Activated naive CD4-positive, alpha-beta T cell treated with anti-CD3 and anti-CD28 coated beads, Interleukin-2, amount 10 ng/mL, durations not matched to agents 7 days and 5 days (primary cell): ENCODE results near the gene TSTD1.
"Not testable (repeated sequence)": the region's sequence is repeated elsewhere in the genome, so short reads cannot be mapped to it uniquely, and the experiment has no call there.

ENCODE experiments used
- CTCF ChIA-PET: fragments of 350-600 bp; sonication (Branson Sonifier 250); formaldehyde crosslinking; loops from one replicate; lab custom pipeline; 2021; ENCODE audit warnings: antibody characterized with exemption; lab: Charles Lee
- DNase-seq: peaks from one replicate; pipeline ENCODE4 v3.0.0-alpha.2; 2020
- H3K27ac Mint-ChIP-seq: one replicate; pipeline ENCODE4 v1.8.0; 2021; ENCODE audit warnings: mild to moderate bottlenecking, moderate library complexity, mixed read lengths
- H3K27me3 Mint-ChIP-seq: one replicate; pipeline ENCODE4 v1.8.0; 2021; ENCODE audit warnings: mild to moderate bottlenecking, mixed read lengths
- H3K36me3 Mint-ChIP-seq: one replicate; pipeline ENCODE4 v1.8.0; 2021; ENCODE audit warnings: mixed read lengths
- H3K4me1 Mint-ChIP-seq: one replicate; pipeline ENCODE4 v1.8.0; 2021; ENCODE audit warnings: mixed read lengths
- H3K4me3 Mint-ChIP-seq: one replicate; pipeline ENCODE4 v1.8.0; 2021; ENCODE audit warnings: mild to moderate bottlenecking, moderate library complexity, mixed read lengths
- H3K9me3 Mint-ChIP-seq: one replicate; pipeline ENCODE4 v1.8.0; 2021; ENCODE audit warnings: mixed read lengths

The TSTD1 gene

DNA sequence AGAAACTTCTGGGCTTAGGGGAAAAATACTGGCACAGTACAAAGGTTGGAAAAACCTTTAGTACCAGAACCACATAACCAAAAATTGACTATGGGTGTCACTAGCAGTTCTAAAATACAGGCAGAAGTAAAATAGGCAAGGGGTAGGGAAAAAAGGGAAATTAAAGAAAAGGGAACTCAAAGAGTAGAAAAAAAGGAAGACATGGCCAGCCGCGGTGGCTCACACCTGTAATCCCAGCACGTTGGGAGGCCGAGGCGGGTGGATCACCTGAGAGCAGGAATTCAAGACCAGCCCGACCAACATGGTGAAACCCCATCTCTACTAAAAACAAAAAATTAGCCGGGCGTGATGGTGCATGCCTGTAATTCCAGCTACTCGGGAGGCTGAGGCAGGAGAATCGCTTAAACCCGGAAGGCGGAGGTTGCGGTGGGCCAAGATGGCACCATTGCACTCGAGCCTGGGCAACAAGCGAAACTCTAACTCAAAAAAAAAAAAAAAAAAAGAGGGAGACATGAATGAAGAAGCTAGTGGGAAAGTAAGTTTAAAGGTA is 19.6 kb downstream of the TSTD1 start:
- not testable (repeated sequence) for DNase-seq, H3K36me3 Mint-ChIP-seq, H3K27me3 Mint-ChIP-seq, H3K9me3 Mint-ChIP-seq, H3K27ac Mint-ChIP-seq
- Mint-ChIP-seq H3K4me3 (peak overlapping the region; percentile 11), H3K4me1 (peaks cover 37% of the 10 kb centered on the region)
- CTCF ChIA-PET: interaction anchor here (1.1 to 2.7 kb wide), 2 partner anchors 22 to 24 kb away, joined by 3 to 22 read pairs; no protein-coding TSS in a partner anchor

GRCh38 chr1:161018631-161018930 is 20.2 kb downstream of the TSTD1 start:
- no peak for DNase-seq
- H3K36me3 Mint-ChIP-seq: peaks cover 2% of the 10 kb centered on the region
- H3K27me3 Mint-ChIP-seq: peaks cover 9% of the 10 kb centered on the region
- no peaks in the 10 kb centered on the region for H3K9me3 Mint-ChIP-seq
- CTCF ChIA-PET: interaction anchor here (1.1 kb wide), 1 partner anchor 24 kb away, joined by 3 read pairs; no protein-coding TSS in a partner anchor
- H3K4me3 Mint-ChIP-seq: no peak overlapping the region
- peaks cover 41% of the 10 kb centered on the region for H3K4me1 Mint-ChIP-seq
- H3K27ac Mint-ChIP-seq: no peak overlapping the region

- H3K27me3 Mint-ChIP-seq: peaks cover 9% of the 10 kb centered on the region
- CTCF ChIA-PET: interaction anchor here (1.1 kb wide), 1 partner anchor 25 kb away, joined by 3 read pairs; no protein-coding TSS in a partner anchor
- DNase-seq: no peak
- peaks cover 2% of the 10 kb centered on the region for H3K36me3 Mint-ChIP-seq
- no peak overlapping the region for H3K27ac Mint-ChIP-seq
- H3K4me1 Mint-ChIP-seq: peaks cover 46% of the 10 kb centered on the region
- H3K9me3 Mint-ChIP-seq: no peaks in the 10 kb centered on the region
- H3K4me3 Mint-ChIP-seq: no peak overlapping the region
Observed at GRCh38 chr1:161017756-161018630, 20.8 kb downstream of the TSTD1 start.

- H3K27me3 Mint-ChIP-seq, DNase-seq, H3K9me3 Mint-ChIP-seq, H3K27ac Mint-ChIP-seq, CTCF ChIA-PET, H3K4me3 Mint-ChIP-seq, H3K36me3 Mint-ChIP-seq: not testable (repeated sequence)
- H3K4me1 Mint-ChIP-seq: peaks cover 51% of the 10 kb centered on the region
Observed at GRCh38 chr1:161017181-161017580, 21.6 kb downstream of the TSTD1 start.

- H3K36me3 Mint-ChIP-seq, CTCF ChIA-PET, H3K27ac Mint-ChIP-seq, H3K9me3 Mint-ChIP-seq, H3K4me3 Mint-ChIP-seq, DNase-seq, H3K27me3 Mint-ChIP-seq: not testable (repeated sequence)
- peaks cover 54% of the 10 kb centered on the region for H3K4me1 Mint-ChIP-seq
Observed at GRCh38 chr1:161016683-161017082, 22.1 kb downstream of the TSTD1 start.

DNA sequence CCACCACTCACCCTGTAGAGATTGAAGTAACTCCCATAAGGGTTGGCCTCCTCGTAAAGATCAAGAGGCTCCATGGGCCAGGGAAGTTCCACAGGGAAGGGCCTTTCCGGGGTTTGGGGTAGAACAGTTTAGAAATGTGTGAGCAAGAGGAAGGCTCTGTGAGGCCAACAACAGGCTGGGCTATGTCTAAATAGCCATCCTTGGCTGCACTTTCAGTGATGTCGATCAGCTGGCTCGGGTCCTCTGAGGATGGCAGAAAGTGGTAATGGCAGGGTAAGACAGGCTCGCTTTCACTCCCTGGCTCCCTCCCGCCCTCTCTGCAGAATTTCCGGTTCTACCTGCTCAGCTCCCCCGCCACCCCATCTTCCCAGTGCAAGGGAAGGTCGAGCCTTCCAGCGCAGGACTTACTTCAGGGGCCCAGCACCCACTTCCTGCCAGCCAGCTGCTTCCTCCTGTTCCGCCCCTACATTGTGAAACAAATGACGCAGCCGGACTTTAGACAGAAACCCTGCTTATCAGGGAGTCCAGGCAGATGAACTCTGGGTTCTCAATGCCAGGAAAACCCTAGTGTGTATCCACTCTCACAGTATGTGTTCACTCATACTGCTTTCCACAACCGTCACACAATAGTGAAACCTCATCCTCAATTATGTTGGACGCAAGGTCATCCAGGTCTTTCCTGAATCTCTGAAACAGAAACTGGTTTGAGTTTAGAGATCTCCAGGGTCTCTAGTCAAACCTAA is 25.1 kb downstream of the TSTD1 start:
- Mint-ChIP-seq H3K27ac (peak overlapping the region; percentile 96), H3K4me1 (peaks cover 28% of the 10 kb centered on the region), H3K36me3 (peaks cover 2% of the 10 kb centered on the region), H3K4me3 (peak overlapping the region; percentile 68), H3K27me3 (no peaks in the 10 kb centered on the region), H3K9me3 (no peaks in the 10 kb centered on the region)
- peak; percentile 80 for DNase-seq
- CTCF ChIA-PET: interaction anchor here (0.7 to 1.8 kb wide), 4 partner anchors 8 to 83 kb away, joined by 3 to 14 read pairs (median 3); no protein-coding TSS in a partner anchor

- CTCF ChIA-PET: interaction anchor here (0.7 to 1.8 kb wide), 4 partner anchors 9 to 84 kb away, joined by 3 to 14 read pairs (median 3); no protein-coding TSS in a partner anchor
- Mint-ChIP-seq H3K27me3 (no peaks in the 10 kb centered on the region), H3K4me1 (peaks cover 25% of the 10 kb centered on the region), H3K9me3 (no peaks in the 10 kb centered on the region), H3K4me3 (peak overlapping the region; percentile 68), H3K27ac (peak overlapping the region; percentile 96), H3K36me3 (peaks cover 2% of the 10 kb centered on the region)
- no peak for DNase-seq
Observed at GRCh38 chr1:161013131-161013487, 25.7 kb downstream of the TSTD1 start.

GRCh38 chr1:161012420-161012819 is 26.3 kb downstream of the TSTD1 start:
- H3K9me3 Mint-ChIP-seq: no peaks in the 10 kb centered on the region
- H3K27me3 Mint-ChIP-seq: no peaks in the 10 kb centered on the region
- H3K4me3 Mint-ChIP-seq: no peak overlapping the region
- DNase-seq: no peak
- H3K36me3 Mint-ChIP-seq: peaks cover 2% of the 10 kb centered on the region
- CTCF ChIA-PET: interaction anchor here (0.6 to 1.8 kb wide), 2 partner anchors 14 to 17 kb away, joined by 3 to 14 read pairs; no protein-coding TSS in a partner anchor
- H3K4me1 Mint-ChIP-seq: peaks cover 25% of the 10 kb centered on the region
- no peak overlapping the region for H3K27ac Mint-ChIP-seq

- H3K36me3 Mint-ChIP-seq: peaks cover 2% of the 10 kb centered on the region
- no peak for DNase-seq
- CTCF ChIA-PET: interaction anchor here (0.6 to 3.6 kb wide), 3 partner anchors 13 to 95 kb away, joined by 3 to 19 read pairs (median 3); partner anchors contain the start of gene ITLN2
- peaks cover 25% of the 10 kb centered on the region for H3K4me1 Mint-ChIP-seq
- no peaks in the 10 kb centered on the region for H3K27me3 Mint-ChIP-seq
- no peaks in the 10 kb centered on the region for H3K9me3 Mint-ChIP-seq
- no peak overlapping the region for H3K4me3 Mint-ChIP-seq
- H3K27ac Mint-ChIP-seq: no peak overlapping the region
Observed at GRCh38 chr1:161009602-161010211, 29.1 kb downstream of the TSTD1 start.

GRCh38 chr1:161008869-161009510 is 29.8 kb downstream of the TSTD1 start:
- Mint-ChIP-seq H3K27ac (no peak overlapping the region), H3K27me3 (no peaks in the 10 kb centered on the region), H3K4me1 (peaks cover 20% of the 10 kb centered on the region), H3K36me3 (peaks cover 2% of the 10 kb centered on the region), H3K9me3 (no peaks in the 10 kb centered on the region), H3K4me3 (no peak overlapping the region)
- CTCF ChIA-PET: interaction anchor here (0.6 to 3.6 kb wide), 2 partner anchors 12 to 96 kb away, joined by 3 to 19 read pairs; no protein-coding TSS in a partner anchor
- DNase-seq: no peak

- no peaks in the 10 kb centered on the region for H3K9me3 Mint-ChIP-seq
Observed at GRCh38 chr1:161007369-161007768, 31.4 kb downstream of the TSTD1 start.

GRCh38 chr1:161006563-161006962 is 32.2 kb downstream of the TSTD1 start:
- H3K27ac Mint-ChIP-seq: no peak overlapping the region
- CTCF ChIA-PET: interaction anchor here (3.6 kb wide), 1 partner anchor 10 kb away, joined by 19 read pairs; no protein-coding TSS in a partner anchor
- no peak for DNase-seq
- no peak overlapping the region for H3K4me3 Mint-ChIP-seq
- H3K36me3 Mint-ChIP-seq: no peaks in the 10 kb centered on the region
- no peaks in the 10 kb centered on the region for H3K27me3 Mint-ChIP-seq
- H3K9me3 Mint-ChIP-seq: no peaks in the 10 kb centered on the region
- H3K4me1 Mint-ChIP-seq: no peaks in the 10 kb centered on the region

More at GRCh38 chr1:161007369-161007768, 31.4 kb downstream of the TSTD1 start:
- H3K4me3 Mint-ChIP-seq: no peak overlapping the region
- peaks cover 6% of the 10 kb centered on the region for H3K4me1 Mint-ChIP-seq
- no peak for DNase-seq
- CTCF ChIA-PET: interaction anchor here (3.6 kb wide), 1 partner anchor 11 kb away, joined by 19 read pairs; no protein-coding TSS in a partner anchor
- H3K27me3 Mint-ChIP-seq: no peaks in the 10 kb centered on the region
- H3K27ac Mint-ChIP-seq: no peak overlapping the region
- H3K36me3 Mint-ChIP-seq: peaks cover 2% of the 10 kb centered on the region

GRCh38 chr1:161001525-161001924 is 37.2 kb downstream of the TSTD1 start:
- Mint-ChIP-seq H3K27ac (no peak overlapping the region), H3K27me3 (no peaks in the 10 kb centered on the region), H3K36me3 (peaks cover 12% of the 10 kb centered on the region), H3K9me3 (no peaks in the 10 kb centered on the region), H3K4me1 (peaks cover 5% of the 10 kb centered on the region), H3K4me3 (no peak overlapping the region)
- CTCF ChIA-PET: no interaction called here
- no peak for DNase-seq
